IMR-90 (cell line): Measurements from ENCODE around the gene MS4A4E. TPM values are rescaled to one million over a fixed set of nuclear protein-coding genes. Genes with fewer than 3 reads are reported as not detected.

Experiments used
- ATAC-seq: fragments of 200-7000 bp; cut with Tn5 transposase; 2 replicates; pipeline ENCODE4 v1.9.1; 2020; ENCODE audit warnings: low read depth, mild to moderate bottlenecking, moderate library complexity
- BruUV-seq: library from RNA; stranded (reverse); fragments of 400-500 nt; replicated peaks from 2 replicates; lab custom pipeline; 2021; lab: Mats Ljungman, UMichigan
- CTCF ChIA-PET: fragments of 300-600 bp; formaldehyde crosslinking; extraction: SDS; loops from one replicate; lab custom pipeline; 2021; ENCODE audit warnings: antibody characterized with exemption; lab: Yijun Ruan, JAX
- POLR2A ChIA-PET: fragments of 300-600 bp; sonication (Branson Sonifier 250); formaldehyde crosslinking; loops from one replicate; lab custom pipeline; 2022; ENCODE audit warnings: antibody characterized with exemption; ENCODE audit not compliant: unreplicated experiment; lab: Charles Lee
- DNase-seq: peaks from one replicate; pipeline ENCODE4 v3.0.0; 2013
- H2AFZ ChIP-seq: replicated peaks from 2 replicates; pipeline ENCODE3; 2013; ENCODE audit warnings: low read length, mild to moderate bottlenecking; ENCODE audit not compliant: poor library complexity
- H2AK5ac ChIP-seq: 2 replicates; pipeline ENCODE4 v1.6.1; 2013; ENCODE audit warnings: low read depth, low read length, inconsistent platforms
- H2AK9ac ChIP-seq: replicated peaks from 2 replicates; pipeline ENCODE3; 2013; ENCODE audit warnings: mild to moderate bottlenecking, low read depth, low read length, moderate library complexity; ENCODE audit not compliant: poor library complexity
- H2BK120ac ChIP-seq: 2 replicates; pipeline ENCODE4 v1.6.1; 2013; ENCODE audit warnings: low read depth, low read length, inconsistent platforms
- H2BK15ac ChIP-seq: 3 replicates; pipeline ENCODE4 v1.6.1; 2013; ENCODE audit warnings: low read depth, low read length, inconsistent platforms
- H2BK20ac ChIP-seq: 2 replicates; pipeline ENCODE4 v1.6.1; 2013; ENCODE audit warnings: low read depth, mild to moderate bottlenecking, inconsistent platforms, low read length, moderate library complexity
- H2BK5ac ChIP-seq: 2 replicates; pipeline ENCODE4 v1.6.1; 2013; ENCODE audit warnings: mild to moderate bottlenecking, low read depth, low read length, inconsistent platforms; ENCODE audit not compliant: poor library complexity, severe bottlenecking
- H3K14ac ChIP-seq: replicated peaks from 2 replicates; pipeline ENCODE4 v1.6.1; 2013; ENCODE audit warnings: low read depth, low read length, inconsistent platforms
- H3K18ac ChIP-seq: 2 replicates; pipeline ENCODE4 v1.6.1; 2013; ENCODE audit warnings: low read depth, low read length, control low read depth
- H3K23ac ChIP-seq: 2 replicates; pipeline ENCODE4 v1.6.1; 2013; ENCODE audit warnings: low read depth, low read length, inconsistent platforms
- H3K27ac ChIP-seq: 2 replicates; pipeline ENCODE4 v1.5.1; 2013; ENCODE audit warnings: mild to moderate bottlenecking, control low read depth, low read length; ENCODE audit not compliant: insufficient read depth
- H3K27me3 ChIP-seq: 2 replicates; pipeline ENCODE4 v1.6.1; 2013; ENCODE audit warnings: low read length; ENCODE audit not compliant: control insufficient read depth, insufficient read depth
- H3K36me3 ChIP-seq: 2 replicates; pipeline ENCODE4 v1.6.1; 2013; ENCODE audit warnings: low read length, mixed read lengths; ENCODE audit not compliant: control insufficient read depth, insufficient read depth
- H3K4ac ChIP-seq: 2 replicates; pipeline ENCODE4 v1.6.1; 2013; ENCODE audit warnings: low read depth, low read length, inconsistent platforms
- H3K4me1 ChIP-seq: 2 replicates; pipeline ENCODE4 v1.6.1; 2013; ENCODE audit warnings: low read length, mixed read lengths; ENCODE audit not compliant: control insufficient read depth, insufficient read depth
- H3K4me2 ChIP-seq: 2 replicates; pipeline ENCODE4 v1.6.1; 2013; ENCODE audit warnings: low read depth, mild to moderate bottlenecking, control low read depth, low read length, moderate library complexity
- H3K4me3 ChIP-seq: 2 replicates; pipeline ENCODE4 v1.5.1; 2013; ENCODE audit warnings: low read depth, mild to moderate bottlenecking, control low read depth, low read length, moderate library complexity; ENCODE audit not compliant: insufficient read depth
- H3K56ac ChIP-seq: 2 replicates; pipeline ENCODE4 v1.6.1; 2013; ENCODE audit warnings: low read length, inconsistent platforms; ENCODE audit not compliant: insufficient read depth; ENCODE audit errors: extremely low read depth
- H3K79me1 ChIP-seq, 2 experiments: 2 replicates each; pipeline ENCODE4 v1.6.1; 2013; ENCODE audit warnings: low read length in 2 of 2, inconsistent platforms in 1 of 2, low read depth in 1 of 2
- H3K9ac ChIP-seq: 2 replicates; pipeline ENCODE4 v1.6.1; 2013; ENCODE audit warnings: low read depth, low read length, control low read depth
- H3K9me1 ChIP-seq: 2 replicates; pipeline ENCODE4 v1.6.1; 2013; ENCODE audit warnings: low read length, inconsistent platforms; ENCODE audit not compliant: insufficient read depth
- H3K9me3 ChIP-seq: 2 replicates; pipeline ENCODE4 v1.6.1; 2013; ENCODE audit warnings: low read length; ENCODE audit not compliant: control insufficient read depth, insufficient read depth
- H4K20me1 ChIP-seq: 2 replicates; pipeline ENCODE4 v1.6.1; 2013; ENCODE audit warnings: low read length, inconsistent platforms; ENCODE audit not compliant: insufficient read depth
- H4K5ac ChIP-seq: 2 replicates; pipeline ENCODE4 v1.6.1; 2013; ENCODE audit warnings: mild to moderate bottlenecking, low read depth, low read length, control low read depth
- H4K8ac ChIP-seq, 2 experiments: 2 replicates each; pipeline ENCODE4 v1.6.1; 2013; ENCODE audit warnings: low read depth in 2 of 2, low read length in 2 of 2, control low read depth in 1 of 2, inconsistent platforms in 1 of 2
- H4K91ac ChIP-seq: 2 replicates; pipeline ENCODE4 v1.6.1; 2013; ENCODE audit warnings: low read depth, low read length, inconsistent platforms; ENCODE audit not compliant: insufficient read depth
- BHLHE40 ChIP-seq: fragments of 150-350 bp; IDR thresholded peaks from 2 replicates; pipeline ENCODE4 v1.6.1; 2016; ENCODE audit warnings: mild to moderate bottlenecking, low read depth, low read length
- CHD1 ChIP-seq: IDR thresholded peaks from 2 replicates; pipeline ENCODE4 v1.6.1; 2012; ENCODE audit warnings: low read depth, low read length, improper control_type of control experiment
- FOS ChIP-seq: fragments of 150-350 bp; IDR thresholded peaks from 2 replicates; pipeline ENCODE4 v1.6.1; 2016; ENCODE audit warnings: low read depth, low read length
- MAFK ChIP-seq: IDR thresholded peaks from 2 replicates; pipeline ENCODE4 v1.6.1; 2012; ENCODE audit warnings: low read depth, low read length, improper control_type of control experiment
- MAZ ChIP-seq: IDR thresholded peaks from 2 replicates; pipeline ENCODE4 v1.6.1; 2012; ENCODE audit warnings: low read depth, mild to moderate bottlenecking, low read length, improper control_type of control experiment, moderate library complexity, borderline replicate concordance
- NFE2L2 ChIP-seq: fragments of 150-350 bp; IDR thresholded peaks from 2 replicates; pipeline ENCODE4 v1.6.1; 2016; ENCODE audit warnings: low read depth, mild to moderate bottlenecking, low read length
- POLR2A ChIP-seq: IDR thresholded peaks from 2 replicates; pipeline ENCODE4 v1.6.1; 2012; ENCODE audit warnings: mild to moderate bottlenecking, low read depth, low read length
- RCOR1 ChIP-seq: IDR thresholded peaks from 2 replicates; pipeline ENCODE4 v1.6.1; 2012; ENCODE audit warnings: mild to moderate bottlenecking, low read length, improper control_type of control experiment; ENCODE audit not compliant: insufficient replicate concordance
- SMC3 ChIP-seq: fragments of 150-350 bp; IDR thresholded peaks from 2 replicates; pipeline ENCODE4 v1.6.1; 2016; ENCODE audit warnings: low read depth, mild to moderate bottlenecking, antibody characterized with exemption, low read length, moderate library complexity
- WGBS, 2 experiments: methylation state at CpG; one replicate each; pipeline versions ENCODE4 v1.1.5 to v1.1.7; 2013; ENCODE audit warnings: missing lambda C conversion rate in 2 of 2; ENCODE audit not compliant: insufficient read length in 1 of 2; ENCODE audit errors: extremely low coverage in 2 of 2; 5-methylcytosine and 5-hydroxymethylcytosine counted together
- dilution Hi-C: fragments of 300-500 bp; cut with HindIII; formaldehyde crosslinking; loops from one replicate; pipeline ENCODE4 v1.14.3; 2018; ENCODE audit warnings: low sequenced_read_pairs; ENCODE audit not compliant: unreplicated experiment
- in situ Hi-C: fragments of 300-500 bp; cut with MboI; formaldehyde crosslinking; loops from 3 replicates; pipeline ENCODE4 v1.14.3; 2019; ENCODE audit warnings: low sequenced_read_pairs, inconsistent platforms, mixed read lengths
- intact Hi-C: fragments of 100-400 bp; cut with micrococcal nuclease; formaldehyde crosslinking; loops from 2 replicates; pipeline ENCODE4 v1.10.0; 2022
- polyA plus RNA-seq, 3 experiments: library from polyadenylated mRNA; depleted of rRNA; stranded (reverse); fragments of >200 nt; gene quantifications; 2 replicates each; pipeline ENCODE4 v1.2.3, GENCODE V29; 2012; ENCODE audit warnings: low replicate concordance in 1 of 3
- total RNA-seq: library from RNA; depleted of rRNA; stranded (reverse); fragments of >200 nt; gene quantifications from 2 replicates; pipeline ENCODE4 v1.2.3, GENCODE V29; 2012

MS4A4E gene
- total and polyA plus RNA-seq, 2 of the 4 experiments (the other 2 are of a cell fraction): not detected

GRCh38 chr11:60208146-60208895 lies 34.6 kb downstream of the MS4A4E start:
- intact Hi-C loops: no loop called here
- Histone ChIP-seq H3K27me3 (no peaks in the 10 kb centered on the region), H3K27ac (no peak overlapping the region), H4K20me1 (no peaks in the 10 kb centered on the region), H3K79me1 (no peaks in the 10 kb centered on the region), H3K36me3 (no peaks in the 10 kb centered on the region), H3K9me1 (no peaks in the 10 kb centered on the region), H3K4me3 (no peak overlapping the region), H2AK5ac (no peak overlapping the region), H4K91ac (no peak overlapping the region), H3K9me3 (no peaks in the 10 kb centered on the region), H3K23ac (no peak overlapping the region), H2AK9ac (no peak overlapping the region), H4K8ac (no peak overlapping the region), H3K4me2 (no peak overlapping the region), H3K56ac (no peak overlapping the region), H3K18ac (no peak overlapping the region), H2BK5ac (no peak overlapping the region), H2BK120ac (no peak overlapping the region), H2BK20ac (no peak overlapping the region), H3K4me1 (no peaks in the 10 kb centered on the region), H3K9ac (no peak overlapping the region), H2BK15ac (no peak overlapping the region), H4K5ac (no peak overlapping the region), H3K4ac (no peak overlapping the region), H3K14ac (no peak overlapping the region), H2AFZ (no peak overlapping the region)
- ChIA-PET POLR2A (no interaction called here), CTCF (no interaction called here)
- ATAC-seq (no peak), DNase-seq (no peak)
- in situ Hi-C loops: no loop called here
- WGBS, 2 experiments: no CpG with 5 or more reads among the region's 4 CpGs
- BruUV-seq: no TSS peak
- TF ChIP-seq FOS: no peak
- no peak for TF ChIP-seq RCOR1
- no peak for TF ChIP-seq SMC3
- no peak for TF ChIP-seq CHD1
- no peak for TF ChIP-seq BHLHE40
- TF ChIP-seq MAZ: no peak
- TF ChIP-seq NFE2L2: no peak
- no peak for TF ChIP-seq POLR2A
- no peak for TF ChIP-seq MAFK
- dilution Hi-C loops: no loop called here
